Measurements from ENCODE around the gene HSPBAP1.

The HSPBAP1 gene

GRCh38 chr3:122793568-122794416 lies at the start of gene HSPBAP1:
HSPBAP1 (minus strand) TSS chr3:122793831; CDS start chr3:122793680, 151 bp downstream.
- Histone ChIP-seq H3K36me3 (ENCODE audit: control insufficient read depth in 5 of 5, insufficient read depth in 5 of 5, low read length in 5 of 5) (no peaks in the 10 kb centered on the region), H3K27ac (ENCODE audit: low read depth, low read length) (peak within 1 kb of the TSS; percentile 99), H3K27me3 (ENCODE audit: control insufficient read depth in 5 of 5, insufficient read depth in 4 of 5, low read length in 5 of 5) (no peaks in the 10 kb centered on the region), H3K9ac (ENCODE audit: low read length in 5 of 5) (peak within 1 kb of the TSS; percentile 80 to 93 (median 91)), H3K4me1 (ENCODE audit: control insufficient read depth in 5 of 5, insufficient read depth in 5 of 5, low read length in 5 of 5) (peaks cover 7 to 41% (median 38%) of the 10 kb centered on the region in 5 donors), H3K4me3 (ENCODE audit: low read depth in 1 of 5, low read length in 5 of 5) (peak within 1 kb of the TSS; percentile 82 to 92 (median 91)), H3K9me3 (ENCODE audit: control insufficient read depth in 5 of 5, low read length in 5 of 5) (no peaks in the 10 kb centered on the region)

GRCh38 chr3:122835590-122835989 lies 42.0 kb upstream of the HSPBAP1 start:
- no peaks in the 10 kb centered on the region for H3K27me3 ChIP-seq (ENCODE audit: control insufficient read depth in 5 of 5, insufficient read depth in 4 of 5, low read length in 5 of 5)
- no peak overlapping the region for H3K9ac ChIP-seq (ENCODE audit: low read length in 5 of 5)
- H3K36me3 ChIP-seq (ENCODE audit: control insufficient read depth in 5 of 5, insufficient read depth in 5 of 5, low read length in 5 of 5), result peaks cover 0 to 15% (median 6%) of the 10 kb centered on the region in 5 donors
- no peaks in the 10 kb centered on the region for H3K4me1 ChIP-seq (ENCODE audit: control insufficient read depth in 5 of 5, insufficient read depth in 5 of 5, low read length in 5 of 5)
- H3K4me3 ChIP-seq (ENCODE audit: low read depth in 1 of 5, low read length in 5 of 5), result no peak overlapping the region
- H3K9me3 ChIP-seq (ENCODE audit: control insufficient read depth in 5 of 5, low read length in 5 of 5), result no peaks in the 10 kb centered on the region
- H3K27ac ChIP-seq (ENCODE audit: low read depth, low read length), result no peak overlapping the region

- H3K4me1 ChIP-seq (ENCODE audit: control insufficient read depth in 5 of 5, insufficient read depth in 5 of 5, low read length in 5 of 5), result peaks cover 0 to 6% (median 0%) of the 10 kb centered on the region in 5 donors
- no peak overlapping the region for H3K27ac ChIP-seq (ENCODE audit: low read depth, low read length)
- H3K27me3 ChIP-seq (ENCODE audit: control insufficient read depth in 5 of 5, insufficient read depth in 4 of 5, low read length in 5 of 5), result no peaks in the 10 kb centered on the region
- H3K36me3 ChIP-seq (ENCODE audit: control insufficient read depth in 5 of 5, insufficient read depth in 5 of 5, low read length in 5 of 5), result peaks cover 6 to 23% (median 9%) of the 10 kb centered on the region in 5 donors
- no peak overlapping the region for H3K9ac ChIP-seq (ENCODE audit: low read length in 5 of 5)
- no peak overlapping the region for H3K4me3 ChIP-seq (ENCODE audit: low read depth in 1 of 5, low read length in 5 of 5)
- H3K9me3 ChIP-seq (ENCODE audit: control insufficient read depth in 5 of 5, low read length in 5 of 5), result no peaks in the 10 kb centered on the region
Observed at GRCh38 chr3:122828281-122828680, 34.6 kb upstream of the HSPBAP1 start.

- Histone ChIP-seq H3K36me3 (ENCODE audit: control insufficient read depth in 5 of 5, insufficient read depth in 5 of 5, low read length in 5 of 5) (peaks cover 6 to 23% (median 10%) of the 10 kb centered on the region in 5 donors), H3K27ac (ENCODE audit: low read depth, low read length) (no peak overlapping the region), H3K4me3 (ENCODE audit: low read depth in 1 of 5, low read length in 5 of 5) (no peak overlapping the region), H3K9me3 (ENCODE audit: control insufficient read depth in 5 of 5, low read length in 5 of 5) (no peaks in the 10 kb centered on the region), H3K9ac (ENCODE audit: low read length in 5 of 5) (no peak overlapping the region), H3K27me3 (ENCODE audit: control insufficient read depth in 5 of 5, insufficient read depth in 4 of 5, low read length in 5 of 5) (no peaks in the 10 kb centered on the region), H3K4me1 (ENCODE audit: control insufficient read depth in 5 of 5, insufficient read depth in 5 of 5, low read length in 5 of 5) (peaks cover 0 to 6% (median 0%) of the 10 kb centered on the region in 5 donors)
Observed at GRCh38 chr3:122826278-122826677, 32.6 kb upstream of the HSPBAP1 start.

- H3K36me3 ChIP-seq (ENCODE audit: control insufficient read depth in 5 of 5, insufficient read depth in 5 of 5, low read length in 5 of 5), result peaks cover 6 to 18% (median 13%) of the 10 kb centered on the region in 5 donors
Observed at GRCh38 chr3:122825460-122825859, 31.8 kb upstream of the HSPBAP1 start.

GRCh38 chr3:122824465-122825381 lies 31.1 kb upstream of the HSPBAP1 start:
- Histone ChIP-seq H3K4me3 (ENCODE audit: low read depth in 1 of 5, low read length in 5 of 5) (no peak overlapping the region), H3K9ac (ENCODE audit: low read length in 5 of 5) (no peak overlapping the region), H3K36me3 (ENCODE audit: control insufficient read depth in 5 of 5, insufficient read depth in 5 of 5, low read length in 5 of 5) (peaks cover 6 to 15% (median 12%) of the 10 kb centered on the region in 5 donors), H3K27ac (ENCODE audit: low read depth, low read length) (no peak overlapping the region), H3K4me1 (ENCODE audit: control insufficient read depth in 5 of 5, insufficient read depth in 5 of 5, low read length in 5 of 5) (peaks cover 0 to 6% (median 0%) of the 10 kb centered on the region in 5 donors), H3K27me3 (ENCODE audit: control insufficient read depth in 5 of 5, insufficient read depth in 4 of 5, low read length in 5 of 5) (no peaks in the 10 kb centered on the region), H3K9me3 (ENCODE audit: control insufficient read depth in 5 of 5, low read length in 5 of 5) (no peaks in the 10 kb centered on the region)

More at GRCh38 chr3:122825460-122825859, 31.8 kb upstream of the HSPBAP1 start:
- no peaks in the 10 kb centered on the region for H3K27me3 ChIP-seq (ENCODE audit: control insufficient read depth in 5 of 5, insufficient read depth in 4 of 5, low read length in 5 of 5)
- H3K27ac ChIP-seq (ENCODE audit: low read depth, low read length), result no peak overlapping the region
- no peaks in the 10 kb centered on the region for H3K9me3 ChIP-seq (ENCODE audit: control insufficient read depth in 5 of 5, low read length in 5 of 5)
- H3K9ac ChIP-seq (ENCODE audit: low read length in 5 of 5), result no peak overlapping the region
- peaks cover 0 to 6% (median 0%) of the 10 kb centered on the region in 5 donors for H3K4me1 ChIP-seq (ENCODE audit: control insufficient read depth in 5 of 5, insufficient read depth in 5 of 5, low read length in 5 of 5)
- no peak overlapping the region for H3K4me3 ChIP-seq (ENCODE audit: low read depth in 1 of 5, low read length in 5 of 5)

- no peaks in the 10 kb centered on the region for H3K27me3 ChIP-seq (ENCODE audit: control insufficient read depth in 5 of 5, insufficient read depth in 4 of 5, low read length in 5 of 5)
- H3K4me1 ChIP-seq (ENCODE audit: control insufficient read depth in 5 of 5, insufficient read depth in 5 of 5, low read length in 5 of 5), result no peaks in the 10 kb centered on the region
- no peak overlapping the region for H3K4me3 ChIP-seq (ENCODE audit: low read depth in 1 of 5, low read length in 5 of 5)
- H3K36me3 ChIP-seq (ENCODE audit: control insufficient read depth in 5 of 5, insufficient read depth in 5 of 5, low read length in 5 of 5), result peaks cover 0 to 10% (median 0%) of the 10 kb centered on the region in 5 donors
- H3K27ac ChIP-seq (ENCODE audit: low read depth, low read length), result no peak overlapping the region
- H3K9ac ChIP-seq (ENCODE audit: low read length in 5 of 5), result no peak overlapping the region
- H3K9me3 ChIP-seq (ENCODE audit: control insufficient read depth in 5 of 5, low read length in 5 of 5), result no peaks in the 10 kb centered on the region
Observed at GRCh38 chr3:122816587-122816986, 23.0 kb upstream of the HSPBAP1 start.

GRCh38 chr3:122810734-122811133 lies 17.1 kb upstream of the HSPBAP1 start:
- no peak overlapping the region for H3K4me3 ChIP-seq (ENCODE audit: low read depth in 1 of 5, low read length in 5 of 5)
- no peaks in the 10 kb centered on the region for H3K27me3 ChIP-seq (ENCODE audit: control insufficient read depth in 5 of 5, insufficient read depth in 4 of 5, low read length in 5 of 5)
- H3K4me1 ChIP-seq (ENCODE audit: control insufficient read depth in 5 of 5, insufficient read depth in 5 of 5, low read length in 5 of 5), result no peaks in the 10 kb centered on the region
- peaks cover 0 to 14% (median 10%) of the 10 kb centered on the region in 5 donors for H3K36me3 ChIP-seq (ENCODE audit: control insufficient read depth in 5 of 5, insufficient read depth in 5 of 5, low read length in 5 of 5)
- no peak overlapping the region for H3K27ac ChIP-seq (ENCODE audit: low read depth, low read length)
- no peaks in the 10 kb centered on the region for H3K9me3 ChIP-seq (ENCODE audit: control insufficient read depth in 5 of 5, low read length in 5 of 5)
- no peak overlapping the region for H3K9ac ChIP-seq (ENCODE audit: low read length in 5 of 5)

GRCh38 chr3:122803977-122804376 lies 10.3 kb upstream of the HSPBAP1 start:
- Histone ChIP-seq H3K9ac (ENCODE audit: low read length in 5 of 5) (no peak overlapping the region), H3K36me3 (ENCODE audit: control insufficient read depth in 5 of 5, insufficient read depth in 5 of 5, low read length in 5 of 5) (peaks cover 0 to 10% (median 8%) of the 10 kb centered on the region in 5 donors), H3K4me1 (ENCODE audit: control insufficient read depth in 5 of 5, insufficient read depth in 5 of 5, low read length in 5 of 5) (no peaks in the 10 kb centered on the region), H3K4me3 (ENCODE audit: low read depth in 1 of 5, low read length in 5 of 5) (no peak overlapping the region), H3K27ac (ENCODE audit: low read depth, low read length) (no peak overlapping the region), H3K27me3 (ENCODE audit: control insufficient read depth in 5 of 5, insufficient read depth in 4 of 5, low read length in 5 of 5) (no peaks in the 10 kb centered on the region), H3K9me3 (ENCODE audit: control insufficient read depth in 5 of 5, low read length in 5 of 5) (no peaks in the 10 kb centered on the region)
